HTERT RPE-1 (cell line): ENCODE measurements around the gene LAMC3.
"Not testable (repeated sequence)": the region's sequence is repeated elsewhere in the genome, so short reads cannot be mapped to it uniquely, and the experiment has no call there.

ENCODE experiments used
- in situ Hi-C: fragments of 300-500 bp; cut with MboI; formaldehyde crosslinking; loops from 4 replicates; pipeline ENCODE4 v1.14.3; 2020; ENCODE audit warnings: low sequenced_read_pairs

The LAMC3 gene

GRCh38 chr9:130990978-130991777 is 17.8 kb upstream of the LAMC3 start:
- in situ Hi-C loops = no loop called here

- in situ Hi-C loops = no loop called here
These were observed 16.9 kb upstream of the LAMC3 start for GRCh38 chr9:130991778-130992681.

- in situ Hi-C loops = no loop called here
These were observed 16.3 kb upstream of the LAMC3 start for GRCh38 chr9:130992682-130993032.

- in situ Hi-C loops = no loop called here
These were observed 15.5 kb upstream of the LAMC3 start for GRCh38 chr9:130993303-130994030.

GRCh38 chr9:130994135-130995085 is 14.6 kb upstream of the LAMC3 start:
- in situ Hi-C loops = no loop called here

- in situ Hi-C loops = no loop called here
These were observed 13.6 kb upstream of the LAMC3 start for GRCh38 chr9:130995086-130996011.

GRCh38 chr9:130996205-130996604 is 12.8 kb upstream of the LAMC3 start:
- in situ Hi-C loops = no loop called here

GRCh38 chr9:130996676-130997394 is 12.1 kb upstream of the LAMC3 start:
- in situ Hi-C loops = no loop called here

- in situ Hi-C loops = no loop called here
These were observed 11.6 kb upstream of the LAMC3 start for GRCh38 chr9:130997395-130997684.

GRCh38 chr9:130997925-130998596 is 10.9 kb upstream of the LAMC3 start:
- in situ Hi-C loops = no loop called here

GRCh38 chr9:130998597-130999244 is 10.3 kb upstream of the LAMC3 start:
- in situ Hi-C loops = no loop called here

- in situ Hi-C loops = no loop called here
These were observed 9.7 kb upstream of the LAMC3 start for GRCh38 chr9:130999245-130999623.

- in situ Hi-C loops = not testable (repeated sequence)
These were observed 8.4 kb upstream of the LAMC3 start for GRCh38 chr9:131000526-131000925.

GRCh38 chr9:131001021-131001420 is 8.0 kb upstream of the LAMC3 start:
- in situ Hi-C loops = no loop called here

GRCh38 chr9:131001990-131002389 is 7.0 kb upstream of the LAMC3 start:
- in situ Hi-C loops = no loop called here

- in situ Hi-C loops = no loop called here
These were observed 2.4 kb upstream of the LAMC3 start for GRCh38 chr9:131006601-131007000.

- in situ Hi-C loops = no loop called here
These were observed 888 bp upstream of the LAMC3 start for GRCh38 chr9:131008086-131008485.

GRCh38 chr9:131008563-131008908 is 438 bp upstream of the LAMC3 start:
- in situ Hi-C loops = no loop called here
